IMR-90 (cell line): ENCODE measurements around the gene EIF4G3. TPM values are rescaled to one million over a fixed set of nuclear protein-coding genes. Genes with fewer than 3 reads are reported as not detected.

Experiments
- ATAC-seq: fragments of 200-7000 bp; cut with Tn5 transposase; 2 replicates; pipeline ENCODE4 v1.9.1; 2020; ENCODE audit warnings: low read depth, mild to moderate bottlenecking, moderate library complexity
- BruUV-seq: library from RNA; stranded (reverse); fragments of 400-500 nt; replicated peaks from 2 replicates; lab custom pipeline; 2021; lab: Mats Ljungman, UMichigan
- CTCF ChIA-PET: fragments of 300-600 bp; formaldehyde crosslinking; extraction: SDS; loops from one replicate; lab custom pipeline; 2021; ENCODE audit warnings: antibody characterized with exemption; lab: Yijun Ruan, JAX
- POLR2A ChIA-PET: fragments of 300-600 bp; sonication (Branson Sonifier 250); formaldehyde crosslinking; loops from one replicate; lab custom pipeline; 2022; ENCODE audit warnings: antibody characterized with exemption; ENCODE audit not compliant: unreplicated experiment; lab: Charles Lee
- DNase-seq: peaks from one replicate; pipeline ENCODE4 v3.0.0; 2013
- H2AFZ ChIP-seq: replicated peaks from 2 replicates; pipeline ENCODE3; 2013; ENCODE audit warnings: low read length, mild to moderate bottlenecking; ENCODE audit not compliant: poor library complexity
- H2AK5ac ChIP-seq: 2 replicates; pipeline ENCODE4 v1.6.1; 2013; ENCODE audit warnings: low read depth, low read length, inconsistent platforms
- H2AK9ac ChIP-seq: replicated peaks from 2 replicates; pipeline ENCODE3; 2013; ENCODE audit warnings: mild to moderate bottlenecking, low read depth, low read length, moderate library complexity; ENCODE audit not compliant: poor library complexity
- H2BK120ac ChIP-seq: 2 replicates; pipeline ENCODE4 v1.6.1; 2013; ENCODE audit warnings: low read depth, low read length, inconsistent platforms
- H2BK15ac ChIP-seq: 3 replicates; pipeline ENCODE4 v1.6.1; 2013; ENCODE audit warnings: low read depth, low read length, inconsistent platforms
- H2BK20ac ChIP-seq: 2 replicates; pipeline ENCODE4 v1.6.1; 2013; ENCODE audit warnings: low read depth, mild to moderate bottlenecking, inconsistent platforms, low read length, moderate library complexity
- H2BK5ac ChIP-seq: 2 replicates; pipeline ENCODE4 v1.6.1; 2013; ENCODE audit warnings: mild to moderate bottlenecking, low read depth, low read length, inconsistent platforms; ENCODE audit not compliant: poor library complexity, severe bottlenecking
- H3K14ac ChIP-seq: replicated peaks from 2 replicates; pipeline ENCODE4 v1.6.1; 2013; ENCODE audit warnings: low read depth, low read length, inconsistent platforms
- H3K18ac ChIP-seq: 2 replicates; pipeline ENCODE4 v1.6.1; 2013; ENCODE audit warnings: low read depth, low read length, control low read depth
- H3K23ac ChIP-seq: 2 replicates; pipeline ENCODE4 v1.6.1; 2013; ENCODE audit warnings: low read depth, low read length, inconsistent platforms
- H3K27ac ChIP-seq: 2 replicates; pipeline ENCODE4 v1.5.1; 2013; ENCODE audit warnings: mild to moderate bottlenecking, control low read depth, low read length; ENCODE audit not compliant: insufficient read depth
- H3K27me3 ChIP-seq: 2 replicates; pipeline ENCODE4 v1.6.1; 2013; ENCODE audit warnings: low read length; ENCODE audit not compliant: control insufficient read depth, insufficient read depth
- H3K36me3 ChIP-seq: 2 replicates; pipeline ENCODE4 v1.6.1; 2013; ENCODE audit warnings: low read length, mixed read lengths; ENCODE audit not compliant: control insufficient read depth, insufficient read depth
- H3K4ac ChIP-seq: 2 replicates; pipeline ENCODE4 v1.6.1; 2013; ENCODE audit warnings: low read depth, low read length, inconsistent platforms
- H3K4me1 ChIP-seq: 2 replicates; pipeline ENCODE4 v1.6.1; 2013; ENCODE audit warnings: low read length, mixed read lengths; ENCODE audit not compliant: control insufficient read depth, insufficient read depth
- H3K4me2 ChIP-seq: 2 replicates; pipeline ENCODE4 v1.6.1; 2013; ENCODE audit warnings: low read depth, mild to moderate bottlenecking, control low read depth, low read length, moderate library complexity
- H3K4me3 ChIP-seq: 2 replicates; pipeline ENCODE4 v1.5.1; 2013; ENCODE audit warnings: low read depth, mild to moderate bottlenecking, control low read depth, low read length, moderate library complexity; ENCODE audit not compliant: insufficient read depth
- H3K56ac ChIP-seq: 2 replicates; pipeline ENCODE4 v1.6.1; 2013; ENCODE audit warnings: low read length, inconsistent platforms; ENCODE audit not compliant: insufficient read depth; ENCODE audit errors: extremely low read depth
- H3K79me1 ChIP-seq, 2 experiments: 2 replicates each; pipeline ENCODE4 v1.6.1; 2013; ENCODE audit warnings: low read length in 2 of 2, inconsistent platforms in 1 of 2, low read depth in 1 of 2
- H3K9ac ChIP-seq: 2 replicates; pipeline ENCODE4 v1.6.1; 2013; ENCODE audit warnings: low read depth, low read length, control low read depth
- H3K9me1 ChIP-seq: 2 replicates; pipeline ENCODE4 v1.6.1; 2013; ENCODE audit warnings: low read length, inconsistent platforms; ENCODE audit not compliant: insufficient read depth
- H3K9me3 ChIP-seq: 2 replicates; pipeline ENCODE4 v1.6.1; 2013; ENCODE audit warnings: low read length; ENCODE audit not compliant: control insufficient read depth, insufficient read depth
- H4K20me1 ChIP-seq: 2 replicates; pipeline ENCODE4 v1.6.1; 2013; ENCODE audit warnings: low read length, inconsistent platforms; ENCODE audit not compliant: insufficient read depth
- H4K5ac ChIP-seq: 2 replicates; pipeline ENCODE4 v1.6.1; 2013; ENCODE audit warnings: mild to moderate bottlenecking, low read depth, low read length, control low read depth
- H4K8ac ChIP-seq, 2 experiments: 2 replicates each; pipeline ENCODE4 v1.6.1; 2013; ENCODE audit warnings: low read depth in 2 of 2, low read length in 2 of 2, control low read depth in 1 of 2, inconsistent platforms in 1 of 2
- H4K91ac ChIP-seq: 2 replicates; pipeline ENCODE4 v1.6.1; 2013; ENCODE audit warnings: low read depth, low read length, inconsistent platforms; ENCODE audit not compliant: insufficient read depth
- BHLHE40 ChIP-seq: fragments of 150-350 bp; IDR thresholded peaks from 2 replicates; pipeline ENCODE4 v1.6.1; 2016; ENCODE audit warnings: mild to moderate bottlenecking, low read depth, low read length
- CEBPB ChIP-seq: IDR thresholded peaks from 2 replicates; pipeline ENCODE4 v1.6.1; 2012; ENCODE audit warnings: low read depth, low read length, improper control_type of control experiment
- CHD1 ChIP-seq: IDR thresholded peaks from 2 replicates; pipeline ENCODE4 v1.6.1; 2012; ENCODE audit warnings: low read depth, low read length, improper control_type of control experiment
- FOS ChIP-seq: fragments of 150-350 bp; IDR thresholded peaks from 2 replicates; pipeline ENCODE4 v1.6.1; 2016; ENCODE audit warnings: low read depth, low read length
- MAFK ChIP-seq: IDR thresholded peaks from 2 replicates; pipeline ENCODE4 v1.6.1; 2012; ENCODE audit warnings: low read depth, low read length, improper control_type of control experiment
- MXI1 ChIP-seq: IDR thresholded peaks from 2 replicates; pipeline ENCODE4 v1.6.1; 2012; ENCODE audit warnings: low read depth, mild to moderate bottlenecking, low read length, moderate library complexity, borderline replicate concordance
- NFE2L2 ChIP-seq: fragments of 150-350 bp; IDR thresholded peaks from 2 replicates; pipeline ENCODE4 v1.6.1; 2016; ENCODE audit warnings: low read depth, mild to moderate bottlenecking, low read length
- POLR2A ChIP-seq: IDR thresholded peaks from 2 replicates; pipeline ENCODE4 v1.6.1; 2012; ENCODE audit warnings: mild to moderate bottlenecking, low read depth, low read length
- RAD21 ChIP-seq: IDR thresholded peaks from 2 replicates; pipeline ENCODE4 v1.6.1; 2012; ENCODE audit warnings: low read length, improper control_type of control experiment
- RFX5 ChIP-seq: IDR thresholded peaks from 2 replicates; pipeline ENCODE4 v1.8.0; 2012; ENCODE audit warnings: low read depth, mild to moderate bottlenecking, low read length, moderate library complexity
- SMC3 ChIP-seq: fragments of 150-350 bp; IDR thresholded peaks from 2 replicates; pipeline ENCODE4 v1.6.1; 2016; ENCODE audit warnings: low read depth, mild to moderate bottlenecking, antibody characterized with exemption, low read length, moderate library complexity
- USF2 ChIP-seq: fragments of 150-350 bp; IDR thresholded peaks from 2 replicates; pipeline ENCODE4 v1.6.1; 2017; ENCODE audit warnings: mild to moderate bottlenecking, antibody characterized with exemption, low read length, low read depth
- WGBS, 2 experiments: methylation state at CpG; one replicate each; pipeline versions ENCODE4 v1.1.5 to v1.1.7; 2013; ENCODE audit warnings: missing lambda C conversion rate in 2 of 2; ENCODE audit not compliant: insufficient read length in 1 of 2; ENCODE audit errors: extremely low coverage in 2 of 2; 5-methylcytosine and 5-hydroxymethylcytosine counted together
- dilution Hi-C: fragments of 300-500 bp; cut with HindIII; formaldehyde crosslinking; loops from one replicate; pipeline ENCODE4 v1.14.3; 2018; ENCODE audit warnings: low sequenced_read_pairs; ENCODE audit not compliant: unreplicated experiment
- in situ Hi-C: fragments of 300-500 bp; cut with MboI; formaldehyde crosslinking; loops from 3 replicates; pipeline ENCODE4 v1.14.3; 2019; ENCODE audit warnings: low sequenced_read_pairs, inconsistent platforms, mixed read lengths
- intact Hi-C: fragments of 100-400 bp; cut with micrococcal nuclease; formaldehyde crosslinking; loops from 2 replicates; pipeline ENCODE4 v1.10.0; 2022
- polyA plus RNA-seq, 3 experiments: library from polyadenylated mRNA; depleted of rRNA; stranded (reverse); fragments of >200 nt; gene quantifications; 2 replicates each; pipeline ENCODE4 v1.2.3, GENCODE V29; 2012; ENCODE audit warnings: low replicate concordance in 1 of 3
- total RNA-seq: library from RNA; depleted of rRNA; stranded (reverse); fragments of >200 nt; gene quantifications from 2 replicates; pipeline ENCODE4 v1.2.3, GENCODE V29; 2012
- TF ChIP-seq, protein P1 (sequence below): conservative IDR thresholded peaks from 2 replicates; pipeline ENCODE4 v1.5.1; 2012; ENCODE audit warnings: mild to moderate bottlenecking, low read depth, low read length, improper control_type of control experiment

The EIF4G3 gene
- total and polyA plus RNA-seq, 2 of the 4 experiments (the other 2 are of a cell fraction): 25.8 to 49.2 TPM

DNA sequence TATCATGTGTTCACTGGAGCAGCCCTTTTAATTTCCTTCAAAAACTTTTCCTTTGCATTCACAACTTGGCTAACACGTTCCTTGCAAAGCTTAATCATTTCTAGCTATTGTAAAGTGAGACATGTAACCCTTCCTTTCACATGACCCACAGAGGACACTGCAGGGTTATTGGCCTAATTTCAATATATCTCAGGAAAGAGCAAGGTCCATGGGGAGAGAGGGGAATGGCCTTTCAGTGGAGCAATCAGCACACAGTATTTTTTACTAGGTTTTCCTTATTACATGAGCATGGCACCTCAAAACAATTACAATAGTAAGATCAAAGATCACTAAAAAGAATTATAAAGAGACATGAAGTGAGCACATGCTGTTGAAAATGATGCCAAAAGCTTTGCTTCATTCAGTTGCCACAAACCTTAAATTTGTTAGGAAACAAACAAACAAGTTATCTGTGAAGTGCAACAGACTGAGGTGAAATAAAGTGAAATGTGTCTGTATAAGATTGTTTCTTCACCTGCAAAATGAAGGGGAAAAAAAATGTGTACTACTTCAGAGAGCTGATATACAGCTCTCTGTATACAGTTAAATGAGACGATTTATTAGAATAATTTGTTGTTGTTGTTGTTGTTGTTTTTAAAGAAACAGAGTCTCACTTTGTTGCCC, 61.5 kb downstream of the EIF4G3 start:
- DNase-seq: no peak
- H2AFZ ChIP-seq: no peak overlapping the region
- peaks cover 24 to 52% of the 10 kb centered on the region in 2 experiments for H3K79me1 ChIP-seq
- H3K36me3 ChIP-seq: no peaks in the 10 kb centered on the region; the same call in none of the 2 replicates
- no peak overlapping the region for H3K14ac ChIP-seq
- no peak overlapping the region for H2BK20ac ChIP-seq
- no peaks in the 10 kb centered on the region for H3K9me3 ChIP-seq
- dilution Hi-C loops (no loop called here), intact Hi-C loops (no loop called here), in situ Hi-C loops (no loop called here)
- H2BK120ac ChIP-seq: no peak overlapping the region
- no peak overlapping the region for H2BK15ac ChIP-seq
- CTCF ChIA-PET: interaction anchor here (1.1 to 2.1 kb wide), 2 partner anchors 19 to 80 kb away, joined by 3 to 18 read pairs; no protein-coding TSS in a partner anchor
- H3K18ac ChIP-seq: no peak overlapping the region
- H4K20me1 ChIP-seq: peaks cover 5% of the 10 kb centered on the region; the same call in 1 of the 2 replicates
- no peak overlapping the region for H4K91ac ChIP-seq
- H3K4me1 ChIP-seq: no peaks in the 10 kb centered on the region
- POLR2A ChIA-PET: no interaction called here
- no peak overlapping the region for H3K56ac ChIP-seq
- no peak overlapping the region for H2AK5ac ChIP-seq
- H3K4me3 ChIP-seq: no peak overlapping the region
- ATAC-seq: no peak
- no peak for TF ChIP-seq CEBPB
- TF ChIP-seq FOS: no peak
- TF ChIP-seq, protein P1, sequence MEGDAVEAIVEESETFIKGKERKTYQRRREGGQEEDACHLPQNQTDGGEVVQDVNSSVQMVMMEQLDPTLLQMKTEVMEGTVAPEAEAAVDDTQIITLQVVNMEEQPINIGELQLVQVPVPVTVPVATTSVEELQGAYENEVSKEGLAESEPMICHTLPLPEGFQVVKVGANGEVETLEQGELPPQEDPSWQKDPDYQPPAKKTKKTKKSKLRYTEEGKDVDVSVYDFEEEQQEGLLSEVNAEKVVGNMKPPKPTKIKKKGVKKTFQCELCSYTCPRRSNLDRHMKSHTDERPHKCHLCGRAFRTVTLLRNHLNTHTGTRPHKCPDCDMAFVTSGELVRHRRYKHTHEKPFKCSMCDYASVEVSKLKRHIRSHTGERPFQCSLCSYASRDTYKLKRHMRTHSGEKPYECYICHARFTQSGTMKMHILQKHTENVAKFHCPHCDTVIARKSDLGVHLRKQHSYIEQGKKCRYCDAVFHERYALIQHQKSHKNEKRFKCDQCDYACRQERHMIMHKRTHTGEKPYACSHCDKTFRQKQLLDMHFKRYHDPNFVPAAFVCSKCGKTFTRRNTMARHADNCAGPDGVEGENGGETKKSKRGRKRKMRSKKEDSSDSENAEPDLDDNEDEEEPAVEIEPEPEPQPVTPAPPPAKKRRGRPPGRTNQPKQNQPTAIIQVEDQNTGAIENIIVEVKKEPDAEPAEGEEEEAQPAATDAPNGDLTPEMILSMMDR: no peak
- no peak for TF ChIP-seq NFE2L2
- TF ChIP-seq CHD1: no peak
- TF ChIP-seq MAFK: no peak
- TF ChIP-seq MXI1: no peak
- no peak for TF ChIP-seq RFX5
- no peak for TF ChIP-seq RAD21
- no peak for TF ChIP-seq POLR2A
- TF ChIP-seq BHLHE40: no peak
- no peak for TF ChIP-seq SMC3
- TF ChIP-seq USF2: no peak
- no peak overlapping the region for H3K27ac ChIP-seq
- WGBS, 2 experiments: no CpG with 5 or more reads among the region's 2 CpGs
- 0 out of 2 replicates have a peak, but pooled peaks cover 4% of the 10 kb centered on the region for H3K9me1 ChIP-seq
- no peak overlapping the region for H3K4ac ChIP-seq
- H4K5ac ChIP-seq: no peak overlapping the region
- no peaks in the 10 kb centered on the region for H3K27me3 ChIP-seq
- H2AK9ac ChIP-seq: no peak overlapping the region
- no peak overlapping the region for H3K4me2 ChIP-seq
- H4K8ac ChIP-seq: no peak overlapping the region
- H2BK5ac ChIP-seq: no peak overlapping the region
- no peak overlapping the region for H3K23ac ChIP-seq
- no peak overlapping the region for H3K9ac ChIP-seq
- no TSS peak for BruUV-seq
